Adrenal gland (tissue), 12 donors: ENCODE measurements around the gene TDRD9. TPM values are rescaled to one million over a fixed set of nuclear protein-coding genes. Genes with fewer than 3 reads are reported as not detected.

Experiments used
- DNase-seq, 7 donors: peaks; one replicate each; pipeline ENCODE4 v3.0.0-alpha.2; 2019 to 2020
- H3K27ac ChIP-seq, 5 donors: fragments of 200-600 bp; sonication (generic) in 4 of 5; 1 replicate in 3 of 5; 2 replicates in 2 of 5; pipeline versions ENCODE4 v1.5.1 to v1.8.0; 2016 to 2020; ENCODE audit warnings: mild to moderate bottlenecking in 1 of 5
- H3K27me3 ChIP-seq: fragments of 200-600 bp; 2 replicates; pipeline ENCODE4 v1.8.0; 2021
- H3K36me3 ChIP-seq, 2 donors: fragments of 200-600 bp; replicated peaks in 1 of 2; 1 replicate in 1 of 2; 2 replicates in 1 of 2; pipeline versions ENCODE4 v1.5.1 to v1.8.0; 2018 to 2022
- H3K4me1 ChIP-seq, 2 donors: fragments of 200-600 bp; replicated peaks in 1 of 2; 1 replicate in 1 of 2; 2 replicates in 1 of 2; pipeline versions ENCODE4 v1.5.1 to v1.8.0; 2018 to 2021
- H3K4me3 ChIP-seq, 4 donors: fragments of 200-600 bp; sonication (generic) in 3 of 4; one replicate each; pipeline ENCODE4 v1.5.1; 2016 to 2018
- H3K9me3 ChIP-seq, 3 donors: fragments of 200-600 bp; sonication (generic) in 1 of 3; replicated peaks in 1 of 3; 1 replicate in 2 of 3; 2 replicates in 1 of 3; pipeline versions ENCODE4 v1.5.1 to v1.8.0; 2016 to 2021
- POLR2A ChIP-seq, 2 donors: fragments of 450-650 bp; IDR thresholded peaks; one replicate each; pipeline ENCODE4 v1.6.1; 2017; ENCODE audit warnings: antibody characterized with exemption in 2 of 2, mild to moderate bottlenecking in 2 of 2, moderate library complexity in 1 of 2
- WGBS, 4 donors: extraction: QIAGEN DNeasy Blood & Tissue Kit in 2 of 4; methylation state at CpG; one replicate each; pipeline versions ENCODE4 v1.1.5 to v1.1.7; 2013 to 2017; 5-methylcytosine and 5-hydroxymethylcytosine counted together
- intact Hi-C, 2 donors: fragments of 100-400 bp; cut with DNase I; formaldehyde crosslinking; loops; one replicate each; pipeline versions ENCODE4 v1.14.1 to v1.15.0; 2022 to 2023
- polyA plus RNA-seq, 3 donors: library from polyadenylated mRNA; stranded (reverse); fragments of 200-250 nt in 2 of 3; fragments of 350-450 nt in 1 of 3; fragmentation: Illumina TruSeq in 1 of 3; extraction: RNeasy Lipid Tissue Mini Kit (QIAGEN cat#74804) in 1 of 3; gene quantifications; one replicate each; pipeline ENCODE4 v1.2.3, GENCODE V29; 2013 to 2014
- total RNA-seq, 9 donors: library from RNA; depleted of rRNA in 4 of 9; stranded (reverse); fragments of >200 nt in 4 of 9; fragments of 120-200 nt in 1 of 9; fragmentation: NEBNext Ultra II Directional in 1 of 9; extraction: Animal tissue kit (Norgen Biotek cat#: 25700) in 1 of 9; gene quantifications; one replicate each; pipeline versions ENCODE4 v1.1.0 to v1.2.4, GENCODE V29; 2013 to 2023
- TF ChIP-seq, protein P1 (sequence below), 6 experiments: fragments of 450-650 bp in 4 of 6; fragments of 200-600 bp in 2 of 6; sonication (generic) in 1 of 6; IDR thresholded peaks; 1 replicate in 5 of 6; 2 replicates in 1 of 6; pipeline versions ENCODE4 v1.5.1 to v1.8.0; 2016 to 2021; ENCODE audit warnings: antibody characterized with exemption in 6 of 6, mild to moderate bottlenecking in 2 of 6, moderate library complexity in 1 of 6
- donor health status: healthy with polysubstance abuse.
- donor health status: Bipolar disorder and iron deficiency.
- donor health status: DM: yes; HTN: yes; CAD: no.
- donor health status: DM: no; HTN: no; CAD: no.
- donor health status: DM: no; HTN: no; CAD: no.
- donor health status: DM: yes; HTN: yes; CAD: no.

Gene TDRD9
- total and polyA plus RNA-seq, 12 donors, result 0.06 to 7.8 (median 3.0) TPM

DNA sequence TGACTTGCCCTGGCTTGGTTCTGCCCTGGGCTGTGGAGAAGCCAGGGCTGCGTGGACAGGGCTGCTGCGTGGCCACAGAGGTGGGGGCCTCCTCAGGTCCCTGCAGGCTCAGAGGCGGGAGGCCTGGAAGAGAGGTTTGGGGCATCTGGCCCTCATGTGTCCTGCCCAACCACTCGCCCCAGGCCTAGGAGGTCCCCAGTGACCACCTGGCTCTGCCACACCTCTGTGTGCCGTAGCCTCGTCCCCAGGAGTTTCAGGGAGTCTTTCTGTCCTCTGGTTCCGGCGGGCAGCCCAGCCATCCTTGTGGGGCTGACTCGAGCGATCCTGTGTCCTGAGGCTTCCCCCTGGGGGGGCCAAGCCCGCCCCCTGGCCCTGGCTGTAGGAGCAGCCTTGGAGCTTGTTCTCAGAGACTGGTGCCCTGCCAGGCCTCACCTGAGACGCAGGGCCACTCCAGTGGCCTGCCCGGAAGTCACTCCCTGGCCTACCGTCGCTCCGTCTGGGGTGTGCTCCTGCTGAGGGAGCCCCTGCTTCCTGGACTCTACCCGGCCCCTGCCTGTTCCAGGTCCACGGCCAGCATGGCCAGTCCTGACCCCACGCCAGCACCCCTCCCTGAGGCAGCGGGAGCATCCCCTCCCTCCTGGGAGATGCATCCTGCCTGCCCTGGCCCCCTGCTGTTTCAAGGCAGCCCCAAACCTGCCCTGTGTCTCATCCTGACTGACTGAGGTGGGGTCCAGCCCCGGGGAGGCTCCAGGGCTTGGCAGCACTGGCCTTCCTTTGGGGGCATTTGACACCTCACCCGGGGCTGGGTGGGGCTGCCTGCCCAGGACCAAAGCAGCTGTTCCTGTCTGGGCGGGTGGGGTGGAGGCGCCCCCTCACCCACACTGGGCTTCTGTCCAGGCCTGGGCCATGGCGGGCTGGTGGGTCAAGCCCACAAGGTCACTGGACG lies 171.1 kb downstream of the TDRD9 start:
- Histone ChIP-seq H3K4me3 (no peak overlapping the region), H3K9me3 (no peaks in the 10 kb centered on the region), H3K4me1 (no peaks in the 10 kb centered on the region), H3K27me3 (peaks cover 9% of the 10 kb centered on the region), H3K36me3 (no peaks in the 10 kb centered on the region), H3K27ac (no peak overlapping the region)
- intact Hi-C loops, result no loop called here
- WGBS, 4 donors, result 74 to 81% (median 80%) methylated on average over 14 to 26 of the region's 26 CpGs; no CpG with 5 or more reads in 1 of the 4 donors
- TF ChIP-seq, protein P1, sequence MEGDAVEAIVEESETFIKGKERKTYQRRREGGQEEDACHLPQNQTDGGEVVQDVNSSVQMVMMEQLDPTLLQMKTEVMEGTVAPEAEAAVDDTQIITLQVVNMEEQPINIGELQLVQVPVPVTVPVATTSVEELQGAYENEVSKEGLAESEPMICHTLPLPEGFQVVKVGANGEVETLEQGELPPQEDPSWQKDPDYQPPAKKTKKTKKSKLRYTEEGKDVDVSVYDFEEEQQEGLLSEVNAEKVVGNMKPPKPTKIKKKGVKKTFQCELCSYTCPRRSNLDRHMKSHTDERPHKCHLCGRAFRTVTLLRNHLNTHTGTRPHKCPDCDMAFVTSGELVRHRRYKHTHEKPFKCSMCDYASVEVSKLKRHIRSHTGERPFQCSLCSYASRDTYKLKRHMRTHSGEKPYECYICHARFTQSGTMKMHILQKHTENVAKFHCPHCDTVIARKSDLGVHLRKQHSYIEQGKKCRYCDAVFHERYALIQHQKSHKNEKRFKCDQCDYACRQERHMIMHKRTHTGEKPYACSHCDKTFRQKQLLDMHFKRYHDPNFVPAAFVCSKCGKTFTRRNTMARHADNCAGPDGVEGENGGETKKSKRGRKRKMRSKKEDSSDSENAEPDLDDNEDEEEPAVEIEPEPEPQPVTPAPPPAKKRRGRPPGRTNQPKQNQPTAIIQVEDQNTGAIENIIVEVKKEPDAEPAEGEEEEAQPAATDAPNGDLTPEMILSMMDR (IDR thresholded peaks at IDR 0.05), result no peak
- TF ChIP-seq POLR2A (IDR thresholded peaks at IDR 0.05), result no peak
- DNase-seq, result no peak

DNA sequence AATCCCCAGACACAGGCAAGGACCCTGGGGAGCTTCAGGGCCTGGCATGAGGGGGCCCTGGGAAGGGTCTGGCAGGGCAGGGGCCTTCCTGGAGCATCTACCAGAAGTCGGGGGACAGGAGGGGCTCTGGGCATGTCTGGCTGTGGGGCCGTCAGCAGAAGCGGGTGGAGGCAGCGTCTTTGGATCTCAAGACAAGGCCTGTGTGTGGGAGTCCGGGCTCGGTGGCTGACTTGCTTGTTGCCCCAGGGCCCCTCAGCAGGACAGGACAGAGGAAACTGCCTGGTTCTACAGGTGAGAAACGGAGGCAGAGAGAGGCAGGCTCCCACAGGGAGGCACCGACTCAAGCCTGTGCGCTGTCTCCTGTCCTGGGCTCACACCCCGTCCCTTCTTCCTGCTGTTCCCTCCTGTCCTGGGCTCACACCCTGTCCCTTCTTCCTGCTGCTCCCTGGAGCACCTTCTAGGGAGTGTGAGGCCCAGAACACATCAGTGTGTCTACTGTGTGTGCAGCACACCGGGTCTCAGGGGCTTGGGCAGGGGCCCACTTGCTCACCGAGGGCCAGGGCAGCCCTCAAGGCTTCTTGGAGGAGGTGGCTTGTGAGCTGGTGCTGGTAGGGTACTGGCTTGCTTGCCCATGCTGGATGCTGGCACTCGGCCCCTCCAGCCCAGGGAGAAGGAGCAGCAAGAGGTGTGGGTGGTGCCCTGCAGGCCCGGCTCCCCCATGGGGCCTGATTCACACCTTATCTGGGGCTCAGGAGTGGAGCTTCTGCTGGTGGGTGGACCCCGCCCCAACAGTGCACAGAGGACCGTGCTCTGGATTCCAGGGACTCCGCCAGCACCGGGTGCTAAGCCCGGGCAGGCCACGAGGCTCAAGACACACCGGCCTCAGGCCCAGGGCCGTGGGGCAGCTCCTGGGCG lies 172.2 kb downstream of the TDRD9 start:
- Histone ChIP-seq H3K9me3 (no peaks in the 10 kb centered on the region), H3K27ac (no peak overlapping the region), H3K36me3 (no peaks in the 10 kb centered on the region), H3K4me1 (no peaks in the 10 kb centered on the region), H3K27me3 (peaks cover 4% of the 10 kb centered on the region), H3K4me3 (no peak overlapping the region)
- intact Hi-C loops, result no loop called here
- no peak for DNase-seq
- TF ChIP-seq POLR2A (IDR thresholded peaks at IDR 0.05), result no peak
- TF ChIP-seq, protein P1 (IDR thresholded peaks at IDR 0.05), result no peak
- WGBS, 4 donors, result 74 to 91% (median 78%) methylated on average over 3 to 23 of the region's 23 CpGs

DNA sequence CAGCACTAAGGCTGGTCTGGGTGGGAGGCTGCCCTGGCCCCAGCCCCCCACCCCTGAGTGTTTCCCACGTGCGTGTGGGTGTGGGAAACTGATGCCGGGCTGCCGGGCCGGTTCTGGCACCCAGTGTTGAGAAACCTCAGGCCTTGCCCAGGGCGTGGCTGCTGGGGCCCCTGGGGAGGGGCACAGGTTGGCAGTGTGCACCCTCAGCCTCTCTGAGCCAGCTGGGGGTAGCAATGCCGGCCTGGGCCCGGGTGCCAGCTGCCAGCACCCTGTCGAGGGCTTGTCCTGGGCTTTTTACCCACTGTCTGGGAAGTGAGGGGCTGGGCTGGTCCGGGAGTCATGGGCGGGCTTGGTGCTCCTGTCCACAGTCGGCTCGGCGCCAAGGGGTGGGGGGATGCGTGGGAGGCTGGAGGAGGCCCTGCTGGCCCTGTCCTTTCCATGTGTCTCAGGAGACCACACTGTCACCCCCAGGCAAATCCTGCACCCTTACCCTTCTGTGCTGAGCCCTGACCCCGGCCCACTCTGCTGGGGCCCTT lies 172.9 kb downstream of the TDRD9 start:
- intact Hi-C loops, result no loop called here
- Histone ChIP-seq H3K9me3 (no peaks in the 10 kb centered on the region), H3K27me3 (no peaks in the 10 kb centered on the region), H3K36me3 (no peaks in the 10 kb centered on the region), H3K4me3 (no peak overlapping the region), H3K27ac (no peak overlapping the region), H3K4me1 (no peaks in the 10 kb centered on the region)
- TF ChIP-seq, protein P1 (IDR thresholded peaks at IDR 0.05), result no peak
- TF ChIP-seq POLR2A (IDR thresholded peaks at IDR 0.05), result no peak
- no peak for DNase-seq
- WGBS, 4 donors, result 10 to 75% (median 75%) methylated on average over 2 to 16 of the region's 16 CpGs; no CpG with 5 or more reads in 1 of the 4 donors
